Tibial nerve (tissue), 4 donors: Measurements from ENCODE around the gene AP2M1. TPM values are rescaled to one million over a fixed set of nuclear protein-coding genes. Genes with fewer than 3 reads are reported as not detected.
A peak's percentile ranks its signal among the peaks of the same experiment; 100 is the strongest.

Source experiments
- DNase-seq, 2 donors: peaks; one replicate each; pipeline ENCODE4 v3.0.0-alpha.2; 2019; ENCODE audit warnings: low spot score in 2 of 2
- H3K27ac ChIP-seq, 4 donors: fragments of 200-600 bp; sonication (generic) in 3 of 4; one replicate each; pipeline ENCODE4 v1.5.1; 2017 to 2019; ENCODE audit warnings: mild to moderate bottlenecking in 1 of 4
- H3K27me3 ChIP-seq, 2 donors: fragments of 200-600 bp; sonication (generic) in 1 of 2; one replicate each; pipeline versions ENCODE4 v1.5.1 to v1.6.0; 2017 to 2019
- H3K36me3 ChIP-seq, 3 donors: fragments of 200-600 bp; sonication (generic); one replicate each; pipeline ENCODE4 v1.5.1; 2018 to 2019
- H3K4me1 ChIP-seq, 4 donors: fragments of 200-600 bp; sonication (generic) in 3 of 4; one replicate each; pipeline ENCODE4 v1.5.1; 2017 to 2019
- H3K4me3 ChIP-seq, 4 donors: fragments of 200-600 bp; sonication (generic) in 3 of 4; one replicate each; pipeline ENCODE4 v1.5.1; 2017 to 2019; ENCODE audit warnings: mild to moderate bottlenecking in 1 of 4, moderate library complexity in 1 of 4
- H3K9me3 ChIP-seq, 4 donors: fragments of 200-600 bp; sonication (generic) in 3 of 4; one replicate each; pipeline ENCODE4 v1.5.1; 2017 to 2019
- EP300 ChIP-seq, 2 donors: sonication (generic); formaldehyde crosslinking; IDR thresholded peaks; one replicate each; pipeline ENCODE4 v1.6.1; 2017; ENCODE audit warnings: antibody characterized with exemption in 2 of 2, mild to moderate bottlenecking in 1 of 2
- POLR2A ChIP-seq, 2 donors: fragments of 450-650 bp; IDR thresholded peaks; one replicate each; pipeline ENCODE4 v1.6.1; 2017; ENCODE audit warnings: antibody characterized with exemption in 2 of 2, mild to moderate bottlenecking in 2 of 2, moderate library complexity in 2 of 2
- WGBS, 2 donors: methylation state at CpG; one replicate each; pipeline ENCODE4 v1.1.5; 2018; 5-methylcytosine and 5-hydroxymethylcytosine counted together
- total RNA-seq, 4 donors: library from RNA; depleted of rRNA; stranded (reverse); fragments of >200 nt; gene quantifications; one replicate each; pipeline ENCODE4 v1.1.0, GENCODE V29; 2016
- TF ChIP-seq, protein P1 (sequence below), 5 experiments: fragments of 200-600 bp in 3 of 5; fragments of 450-650 bp in 2 of 5; sonication (generic) in 3 of 5; IDR thresholded peaks; one replicate each; pipeline ENCODE4 v1.5.1; 2016 to 2019; ENCODE audit warnings: antibody characterized with exemption in 5 of 5, mild to moderate bottlenecking in 3 of 5, moderate library complexity in 2 of 5

The AP2M1 gene
- total RNA-seq, 4 donors from 2014 or later = 182 to 212 (median 199) TPM

DNA sequence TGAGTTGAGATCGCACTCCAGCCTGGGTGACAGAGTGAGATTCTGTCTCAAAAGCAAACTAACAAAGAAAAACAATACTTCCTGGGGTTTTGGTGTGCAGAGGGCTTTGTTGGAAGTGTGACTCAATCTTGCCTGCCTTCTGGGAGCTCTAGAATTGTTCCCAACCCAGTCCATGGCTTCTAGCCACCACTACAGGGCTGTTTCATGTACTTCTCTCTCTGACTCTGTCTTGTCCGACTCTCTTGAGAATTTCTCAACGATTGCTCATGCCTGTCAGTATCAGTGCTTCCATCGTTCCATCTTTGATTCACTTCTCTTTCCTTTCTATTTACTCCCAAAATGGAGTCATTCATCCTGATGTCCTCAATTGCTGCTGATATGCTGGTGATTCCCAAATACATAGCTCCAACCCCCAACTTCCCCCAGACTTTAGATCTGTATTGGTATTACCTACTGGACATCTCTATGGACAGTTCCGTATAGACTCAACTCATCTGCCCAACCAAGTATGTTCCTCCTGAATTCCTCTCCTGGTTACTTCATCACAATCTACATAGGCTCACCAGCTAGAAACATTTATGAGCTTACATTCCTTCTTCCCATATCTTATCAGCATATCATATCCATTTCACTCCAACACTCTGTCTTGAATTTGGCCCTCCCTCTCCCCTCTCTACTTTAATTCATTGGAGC, 1.8 kb upstream of the AP2M1 start:
- H3K4me1 ChIP-seq = peaks cover 0 to 35% (median 24%) of the 10 kb centered on the region in 4 donors
- no peaks in the 10 kb centered on the region for H3K27me3 ChIP-seq
- 82 to 87% methylated on average over 5 of the region's 5 CpGs for WGBS, 2 donors
- no peak for DNase-seq
- no peak overlapping the region for H3K4me3 ChIP-seq
- H3K9me3 ChIP-seq = no peaks in the 10 kb centered on the region
- TF ChIP-seq EP300 (IDR thresholded peaks at IDR 0.05) = no peak
- TF ChIP-seq POLR2A (IDR thresholded peaks at IDR 0.05) = no peak
- TF ChIP-seq, protein P1, sequence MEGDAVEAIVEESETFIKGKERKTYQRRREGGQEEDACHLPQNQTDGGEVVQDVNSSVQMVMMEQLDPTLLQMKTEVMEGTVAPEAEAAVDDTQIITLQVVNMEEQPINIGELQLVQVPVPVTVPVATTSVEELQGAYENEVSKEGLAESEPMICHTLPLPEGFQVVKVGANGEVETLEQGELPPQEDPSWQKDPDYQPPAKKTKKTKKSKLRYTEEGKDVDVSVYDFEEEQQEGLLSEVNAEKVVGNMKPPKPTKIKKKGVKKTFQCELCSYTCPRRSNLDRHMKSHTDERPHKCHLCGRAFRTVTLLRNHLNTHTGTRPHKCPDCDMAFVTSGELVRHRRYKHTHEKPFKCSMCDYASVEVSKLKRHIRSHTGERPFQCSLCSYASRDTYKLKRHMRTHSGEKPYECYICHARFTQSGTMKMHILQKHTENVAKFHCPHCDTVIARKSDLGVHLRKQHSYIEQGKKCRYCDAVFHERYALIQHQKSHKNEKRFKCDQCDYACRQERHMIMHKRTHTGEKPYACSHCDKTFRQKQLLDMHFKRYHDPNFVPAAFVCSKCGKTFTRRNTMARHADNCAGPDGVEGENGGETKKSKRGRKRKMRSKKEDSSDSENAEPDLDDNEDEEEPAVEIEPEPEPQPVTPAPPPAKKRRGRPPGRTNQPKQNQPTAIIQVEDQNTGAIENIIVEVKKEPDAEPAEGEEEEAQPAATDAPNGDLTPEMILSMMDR (IDR thresholded peaks at IDR 0.05) = no peak
- peaks cover 3 to 57% (median 18%) of the 10 kb centered on the region in 3 donors for H3K36me3 ChIP-seq
- no peak overlapping the region for H3K27ac ChIP-seq

DNA sequence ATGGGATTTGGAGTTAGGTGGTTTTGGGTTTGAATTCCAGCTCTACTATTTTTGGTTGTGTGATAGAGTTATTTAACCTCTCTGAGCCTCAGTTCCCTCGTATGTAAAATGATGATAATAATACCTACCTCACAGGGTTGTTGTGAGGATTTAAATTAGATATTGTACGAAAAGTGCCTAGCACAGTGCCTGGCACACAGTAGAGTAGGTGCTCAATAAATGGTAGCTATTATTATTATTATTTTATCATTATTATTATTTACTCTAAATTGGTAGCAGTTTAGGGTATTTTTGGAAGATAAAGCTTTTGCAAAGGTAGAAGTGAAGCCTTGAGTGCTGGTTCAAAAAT, 1.3 kb upstream of the AP2M1 start:
- TF ChIP-seq, protein P1 (IDR thresholded peaks at IDR 0.05) = no peak
- TF ChIP-seq POLR2A (IDR thresholded peaks at IDR 0.05) (no peak), EP300 (IDR thresholded peaks at IDR 0.05) (no peak)
- WGBS, 2 donors = 90 to 92% methylated on average over 2 of the region's 2 CpGs
- peaks cover 0 to 40% (median 26%) of the 10 kb centered on the region in 4 donors for H3K4me1 ChIP-seq
- no peaks in the 10 kb centered on the region for H3K27me3 ChIP-seq
- DNase-seq = no peak
- no peaks in the 10 kb centered on the region for H3K9me3 ChIP-seq
- no peak overlapping the region for H3K4me3 ChIP-seq
- H3K36me3 ChIP-seq = peaks cover 3 to 57% (median 19%) of the 10 kb centered on the region in 3 donors
- peak overlapping the region in 1 of 4 donors; percentile 47 for H3K27ac ChIP-seq

GRCh38 chr3:184174284-184174645, 390 bp upstream of the AP2M1 start:
- Histone ChIP-seq H3K27me3 (no peaks in the 10 kb centered on the region), H3K4me1 (peaks cover 0 to 46% (median 26%) of the 10 kb centered on the region in 4 donors), H3K9me3 (no peaks in the 10 kb centered on the region), H3K4me3 (peak overlapping the region in 1 of 4 donors; percentile 95), H3K36me3 (peaks cover 3 to 57% (median 26%) of the 10 kb centered on the region in 3 donors), H3K27ac (peak overlapping the region in 2 of 4 donors; percentile 47 to 63)
- TF ChIP-seq POLR2A (IDR thresholded peaks at IDR 0.05) = no peak
- TF ChIP-seq, protein P1 (IDR thresholded peaks at IDR 0.05) = no peak
- TF ChIP-seq EP300 (IDR thresholded peaks at IDR 0.05) = no peak
- WGBS, 2 donors = 14 to 19% methylated on average over 4 of the region's 4 CpGs
- DNase-seq = no peak

DNA sequence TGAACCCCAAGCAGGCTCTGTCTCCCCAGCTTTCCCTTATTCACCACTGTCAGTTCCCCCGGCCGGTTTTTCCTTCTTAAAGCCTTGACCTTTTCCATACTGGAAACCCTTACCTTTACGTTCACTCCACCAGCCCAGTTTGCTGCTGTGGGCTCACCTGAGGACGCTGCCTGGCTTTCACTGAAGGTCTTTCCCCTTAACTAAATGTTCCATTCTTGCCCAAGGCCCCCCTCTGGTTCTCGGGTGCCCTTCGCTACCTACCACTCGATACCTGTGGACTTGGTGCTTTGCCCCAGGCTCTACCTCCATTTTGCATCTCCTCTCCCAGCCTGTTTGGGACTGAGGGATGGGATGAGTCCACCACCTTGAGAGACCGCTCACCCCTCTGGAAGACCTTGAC, 851 bp downstream of the AP2M1 start:
- no peak for DNase-seq
- Histone ChIP-seq H3K27ac (peak overlapping the region; percentile 82 to 97 (median 93)), H3K4me3 (peak overlapping the region; percentile 72 to 99 (median 92)), H3K27me3 (no peaks in the 10 kb centered on the region), H3K9me3 (no peaks in the 10 kb centered on the region), H3K4me1 (peaks cover 0 to 51% (median 26%) of the 10 kb centered on the region in 4 donors), H3K36me3 (peaks cover 0 to 57% (median 30%) of the 10 kb centered on the region in 3 donors)
- WGBS, 2 donors = 19 to 22% methylated on average over 8 of the region's 8 CpGs
- no peak for TF ChIP-seq POLR2A (IDR thresholded peaks at IDR 0.05)
- no peak for TF ChIP-seq EP300 (IDR thresholded peaks at IDR 0.05)
- TF ChIP-seq, protein P1 (IDR thresholded peaks at IDR 0.05) = no peak

- Histone ChIP-seq H3K4me3 (peak overlapping the region; percentile 72 to 99 (median 92)), H3K36me3 (peaks cover under 1 to 57% (median 30%) of the 10 kb centered on the region in 3 donors), H3K27me3 (no peaks in the 10 kb centered on the region), H3K27ac (peak overlapping the region in 3 of 4 donors; percentile 91 to 97 (median 95)), H3K4me1 (peaks cover 0 to 51% (median 26%) of the 10 kb centered on the region in 4 donors), H3K9me3 (no peaks in the 10 kb centered on the region)
- TF ChIP-seq EP300 (IDR thresholded peaks at IDR 0.05) (no peak), POLR2A (IDR thresholded peaks at IDR 0.05) (no peak)
- TF ChIP-seq, protein P1 (IDR thresholded peaks at IDR 0.05) = no peak
- DNase-seq = no peak
- 20 to 28% methylated on average over 3 of the region's 3 CpGs for WGBS, 2 donors
Observed at GRCh38 chr3:184175981-184176376, 1.3 kb downstream of the AP2M1 start.
